Erythroblast (primary cell): ENCODE measurements around the gene U2AF2.
A peak's percentile ranks its signal among the peaks of the same experiment; 100 is the strongest.

Source experiments
- DNase-seq, 2 experiments: peaks; one replicate each; lab custom pipeline; 2025; lab: John Stamatoyannopoulos, UW
- GATA1 ChIP-seq: IDR thresholded peaks from 2 replicates; pipeline ENCODE4 v1.6.1; 2011; ENCODE audit warnings: low read depth, mild to moderate bottlenecking, control low read depth, low read length, moderate library complexity
- POLR2A ChIP-seq: IDR thresholded peaks from 2 replicates; pipeline ENCODE4 v1.6.1; 2011; ENCODE audit warnings: mild to moderate bottlenecking, low read length

The U2AF2 gene

GRCh38 chr19:55626350-55626749, 28.5 kb upstream of the U2AF2 start:
- DNase-seq = no peak
- TF ChIP-seq POLR2A = no peak
- no peak for TF ChIP-seq GATA1

- TF ChIP-seq GATA1 (no peak), POLR2A (no peak)
- DNase-seq = peak; percentile 94 to 97
Observed at GRCh38 chr19:55632463-55632834, 22.4 kb upstream of the U2AF2 start.

- no peak for DNase-seq
- TF ChIP-seq GATA1 = no peak
Observed at GRCh38 chr19:55633861-55634260, 21.0 kb upstream of the U2AF2 start.

- no peak for TF ChIP-seq POLR2A
- TF ChIP-seq GATA1 = no peak
- peak in 1 of 2 experiments; percentile 61 for DNase-seq
Observed at GRCh38 chr19:55635334-55635717, 19.5 kb upstream of the U2AF2 start.

GRCh38 chr19:55635856-55636440, 18.9 kb upstream of the U2AF2 start:
- no peak for DNase-seq
- TF ChIP-seq GATA1 (no peak), POLR2A (no peak)

- TF ChIP-seq POLR2A = no peak
- TF ChIP-seq GATA1 = no peak
- DNase-seq = no peak
Observed at GRCh38 chr19:55636723-55637122, 18.1 kb upstream of the U2AF2 start.

GRCh38 chr19:55637534-55637933, 17.3 kb upstream of the U2AF2 start:
- DNase-seq = no peak
- TF ChIP-seq GATA1 = no peak
- no peak for TF ChIP-seq POLR2A

GRCh38 chr19:55638864-55639359, 15.9 kb upstream of the U2AF2 start:
- peak; percentile 76 to 80 for DNase-seq
- TF ChIP-seq GATA1 = no peak
- no peak for TF ChIP-seq POLR2A

- peak; percentile 82 to 84 for DNase-seq
- TF ChIP-seq GATA1 (no peak), POLR2A (no peak)
Observed at GRCh38 chr19:55640043-55640576, 14.7 kb upstream of the U2AF2 start.

GRCh38 chr19:55640577-55641425, 14.0 kb upstream of the U2AF2 start, which contains the start of gene ZNF580:
ZNF580 (plus strand) TSS chr19:55641002; CDS start chr19:55642509, 1,507 bp downstream.
- peak; percentile 18 for TF ChIP-seq POLR2A
- no peak for TF ChIP-seq GATA1
- DNase-seq = peak; percentile 77 to 81

GRCh38 chr19:55641426-55642152, 13.2 kb upstream of the U2AF2 start:
- peak in 1 of 2 experiments; percentile 55 for DNase-seq
- no peak for TF ChIP-seq GATA1

- peak; percentile 47 to 56 for DNase-seq
- no peak for TF ChIP-seq POLR2A
- no peak for TF ChIP-seq GATA1
Observed at GRCh38 chr19:55642153-55643002, 12.5 kb upstream of the U2AF2 start.
